Activated T-helper 1 cell treated with anti-CD3 and anti-CD28 coated beads, Interleukin-12 subunit alpha, Interleukin-12 subunit beta, Interleukin-2, Interleukin-4 antibody, amounts not matched to agents 30 ng/mL and 10 ng/mL and 1 ng/mL, durations not matched to agents 14 hours and 24 hours and 36 hours (primary cell): ENCODE measurements around the gene MT1X. TPM values are rescaled to one million over a fixed set of nuclear protein-coding genes. Genes with fewer than 3 reads are reported as not detected.

Source experiments
- DNase-seq: peaks from one replicate; pipeline ENCODE4 v3.0.0; 2021; ENCODE audit warnings: low spot score
- H3K27ac Mint-ChIP-seq: one replicate; pipeline ENCODE4 v1.8.0; 2021; ENCODE audit warnings: mild to moderate bottlenecking, mixed read lengths
- H3K27me3 Mint-ChIP-seq: one replicate; pipeline ENCODE4 v1.8.0; 2022; ENCODE audit warnings: mild to moderate bottlenecking, moderate library complexity, mixed read lengths; ENCODE audit not compliant: insufficient read depth
- H3K36me3 Mint-ChIP-seq: one replicate; pipeline ENCODE4 v1.8.0; 2021; ENCODE audit warnings: low read depth, mixed read lengths
- H3K4me1 Mint-ChIP-seq: one replicate; pipeline ENCODE4 v1.8.0; 2021; ENCODE audit warnings: low read depth, mixed read lengths
- H3K4me3 Mint-ChIP-seq: one replicate; pipeline ENCODE4 v1.8.0; 2021; ENCODE audit warnings: mild to moderate bottlenecking, moderate library complexity, mixed read lengths
- H3K9me3 Mint-ChIP-seq: one replicate; pipeline ENCODE4 v1.8.0; 2021; ENCODE audit warnings: mixed read lengths
- intact Hi-C: fragments of 100-400 bp; cut with micrococcal nuclease; formaldehyde crosslinking; loops from one replicate; pipeline ENCODE4 v1.15.1; 2024
- total RNA-seq: library from RNA; stranded (reverse); gene quantifications from 2 replicates; pipeline ENCODE4 v1.2.3, GENCODE V29; 2022

The MT1X gene
- total RNA-seq, 1 donor from 2014 or later: 60.7 TPM

DNA sequence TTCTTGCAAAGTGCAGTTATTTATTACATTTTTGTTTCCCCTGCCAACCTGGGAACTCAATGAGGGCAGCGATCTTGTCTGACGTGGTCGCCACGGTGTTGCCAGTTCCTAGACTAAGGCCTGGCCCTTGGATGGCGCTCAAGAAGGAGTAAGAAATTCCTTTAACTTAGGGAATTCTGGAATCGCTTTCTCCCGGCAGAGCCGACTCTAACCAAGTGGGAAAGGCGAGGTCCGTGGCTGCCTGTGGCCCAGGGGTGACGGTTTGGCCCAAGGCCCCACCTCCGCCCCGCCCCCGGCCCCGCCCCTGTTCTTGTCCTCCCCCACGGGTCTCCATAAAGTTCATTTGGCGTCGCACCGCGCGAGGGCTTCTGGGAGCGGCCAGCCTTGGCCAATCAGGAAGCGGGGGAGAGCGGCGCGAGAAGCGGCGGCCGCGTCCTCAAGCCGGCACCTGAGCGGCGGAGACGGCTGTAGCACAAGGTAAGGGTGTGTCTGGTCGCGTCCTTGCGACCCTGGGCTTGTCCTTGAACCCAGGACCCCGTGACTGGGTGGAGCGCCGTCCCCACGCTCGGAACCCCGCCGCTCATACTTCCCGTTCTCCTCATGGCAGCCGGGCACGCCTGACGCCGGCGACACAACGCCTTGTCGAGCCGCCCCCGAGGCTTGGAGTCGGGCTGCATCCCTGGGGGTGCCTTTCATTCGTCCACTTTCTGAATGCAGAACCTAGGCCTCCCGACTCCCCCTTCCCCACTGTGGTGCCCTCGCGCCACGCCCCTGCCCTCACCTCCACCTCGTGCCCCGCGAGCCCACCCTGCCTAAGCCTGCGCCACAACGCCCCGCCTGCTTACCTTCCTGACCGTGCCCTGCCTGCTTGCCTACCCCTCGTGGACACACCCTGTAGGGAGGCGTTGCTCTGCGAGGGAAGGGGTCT lies 47.7 kb downstream of the MT1X start, which contains the start of gene NUP93:
NUP93 (plus strand) TSS at position 395 of the 928 bp plus-strand sequence. CDS start 18,119 bp downstream, outside the sequence.
- H3K36me3 Mint-ChIP-seq: no peaks in the 10 kb centered on the region
- peaks cover 13% of the 10 kb centered on the region for H3K4me1 Mint-ChIP-seq
- H3K9me3 Mint-ChIP-seq: no peaks in the 10 kb centered on the region
- no peak within 1 kb of the TSS for H3K4me3 Mint-ChIP-seq
- intact Hi-C loops: loop anchor here (1.0 to 10.0 kb wide), 10 partner anchors 28 to 455 kb away; partner anchors contain the start of genes MT1X, MT2A, NUDT21 and OGFOD1
- peak within 1 kb of the TSS; percentile 88 for H3K27ac Mint-ChIP-seq
- peak; percentile 87 for DNase-seq
- H3K27me3 Mint-ChIP-seq: peaks cover 2% of the 10 kb centered on the region

DNA sequence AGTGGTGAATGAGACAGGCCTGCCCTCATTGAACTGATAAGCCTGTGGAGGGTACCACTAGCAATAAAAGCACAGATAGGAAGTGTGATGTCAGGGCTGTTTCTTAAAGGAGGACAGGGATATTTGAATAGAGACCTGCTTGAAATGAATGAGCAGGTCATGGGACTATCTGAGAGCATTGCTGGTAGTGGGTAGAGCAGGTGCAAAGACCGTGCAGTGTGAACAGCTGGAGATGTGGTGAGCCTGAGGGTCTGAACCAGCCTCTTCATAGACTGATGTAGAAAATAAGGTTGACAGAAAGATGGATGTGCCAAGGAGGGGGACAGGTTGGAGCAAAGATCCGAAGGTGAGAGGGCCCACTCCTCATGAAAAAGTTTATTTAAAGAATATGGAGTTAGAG lies 50.1 kb downstream of the MT1X start:
- intact Hi-C loops: loop anchor here (5.0 to 10.0 kb wide), 5 partner anchors 50 to 452 kb away; partner anchors contain the start of genes PSME3IP1 and RSPRY1
- Mint-ChIP-seq H3K27ac (no peak overlapping the region), H3K36me3 (peaks cover 4% of the 10 kb centered on the region), H3K4me3 (no peak overlapping the region), H3K9me3 (no peaks in the 10 kb centered on the region), H3K4me1 (peaks cover 23% of the 10 kb centered on the region), H3K27me3 (no peaks in the 10 kb centered on the region)
- no peak for DNase-seq

DNA sequence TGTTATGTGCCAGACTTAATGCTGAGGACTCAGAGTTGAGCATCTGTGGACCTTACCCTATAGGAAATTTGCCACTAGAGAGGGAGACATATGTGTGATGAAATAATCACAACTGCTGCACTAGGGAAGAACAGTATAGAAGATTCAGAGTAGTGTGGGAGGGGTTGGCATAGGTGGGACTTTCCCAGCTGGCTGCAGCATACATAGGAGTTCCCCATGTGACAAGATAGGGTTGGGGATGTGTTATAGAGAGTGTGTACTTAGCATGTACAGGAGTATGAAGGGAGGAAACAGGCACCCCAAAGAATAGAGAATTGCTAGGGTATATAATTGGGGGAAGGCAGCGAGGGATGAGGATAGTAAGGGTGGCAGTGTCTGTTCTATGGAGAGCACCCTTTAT lies 50.6 kb downstream of the MT1X start:
- Mint-ChIP-seq H3K4me1 (peaks cover 27% of the 10 kb centered on the region), H3K27ac (no peak overlapping the region), H3K4me3 (no peak overlapping the region), H3K36me3 (peaks cover 6% of the 10 kb centered on the region), H3K27me3 (no peaks in the 10 kb centered on the region), H3K9me3 (no peaks in the 10 kb centered on the region)
- DNase-seq: peak; percentile 25
- intact Hi-C loops: loop anchor here (5.0 to 10.0 kb wide), 5 partner anchors 49 to 452 kb away; partner anchors contain the start of genes PSME3IP1 and RSPRY1

Other genes with a start within 250 kb of the MT1X start
- 271 and 313 TPM in 2 replicates for gene NUDT21, start 231.1 kb upstream of the MT1X start, total RNA-seq
- 87.9 and 90.9 TPM in 2 replicates for gene OGFOD1, start 230.9 kb upstream of the MT1X start, total RNA-seq
- gene BBS2, start 162.4 kb upstream of the MT1X start, total RNA-seq: 7.4 and 12.3 TPM in 2 replicates
- gene MT4, start 117.4 kb upstream of the MT1X start, total RNA-seq: not detected in 2 replicates
- gene MT3, start 92.9 kb upstream of the MT1X start, total RNA-seq: 1.9 and 2.7 TPM in 2 replicates
- 348 and 365 TPM in 2 replicates for gene MT2A, start 73.9 kb upstream of the MT1X start, total RNA-seq
- 135 TPM in 2 replicates for gene MT1E, start 56.7 kb upstream of the MT1X start, total RNA-seq
- not detected in 2 replicates for gene MT1M, start 49.8 kb upstream of the MT1X start, total RNA-seq
- gene MT1A, start 43.8 kb upstream of the MT1X start, total RNA-seq: 0.60 and 4.1 TPM in 2 replicates
- not detected in 2 replicates for gene MT1B, start 30.6 kb upstream of the MT1X start, total RNA-seq
- 4.3 and 5.2 TPM in 2 replicates for gene MT1F, start 24.5 kb upstream of the MT1X start, total RNA-seq
- 28.5 and 29.1 TPM in 2 replicates for gene MT1G, start 14.4 kb upstream of the MT1X start, total RNA-seq
- 1.4 TPM in 1 of 2 replicates, not detected in the other for gene MT1H, start 12.7 kb upstream of the MT1X start, total RNA-seq
- 150 and 152 TPM in 2 replicates for gene NUP93, start 47.7 kb downstream of the MT1X start, total RNA-seq
- not detected in 2 replicates for gene SLC12A3, start 182.7 kb downstream of the MT1X start, total RNA-seq
- 176 and 178 TPM in 2 replicates for gene HERPUD1, start 249.7 kb downstream of the MT1X start, total RNA-seq